GM21723 (cell line): ENCODE data around the gene AIFM1.
A peak's percentile ranks its signal among the peaks of the same experiment; 100 is the strongest.
"Not testable (repeated sequence)": the region's sequence is repeated elsewhere in the genome, so short reads cannot be mapped to it uniquely, and the experiment has no call there.

ENCODE experiments used
- ATAC-seq: cut with Tn5 transposase; IDR thresholded peaks from one replicate; pipeline ENCODE4 v1.9.1; 2021; ENCODE audit warnings: mild to moderate bottlenecking, moderate library complexity; ENCODE audit not compliant: unreplicated experiment

AIFM1 gene

GRCh38 chrX:130120746-130121504 lies 44.7 kb downstream of the AIFM1 start:
- peak; percentile 72 for ATAC-seq

DNA sequence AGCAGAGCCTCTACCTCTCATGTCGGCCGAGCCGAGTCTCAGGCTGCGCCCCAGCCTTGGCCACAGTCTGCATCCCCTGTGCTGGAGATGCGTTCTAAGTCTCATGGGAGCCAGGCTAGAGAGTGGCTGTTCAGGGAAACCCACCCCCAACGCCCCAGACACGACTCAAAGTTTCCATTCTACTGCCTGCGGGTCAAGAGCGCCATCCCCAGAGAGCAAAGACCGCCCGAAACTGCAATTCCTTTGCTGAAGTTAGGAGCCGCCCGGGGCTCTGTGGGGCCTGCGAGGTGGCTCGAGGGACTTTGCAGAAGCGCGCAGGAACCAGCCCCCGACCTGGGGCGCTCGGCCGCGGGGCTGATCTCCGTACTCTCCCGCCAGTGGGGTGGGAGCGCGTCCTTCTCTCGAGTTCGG lies 45.3 kb downstream of the AIFM1 start:
- ATAC-seq = peak; percentile 36

GRCh38 chrX:130119312-130119898 lies 46.2 kb downstream of the AIFM1 start:
- no peak for ATAC-seq

GRCh38 chrX:130118441-130119311 lies 47.0 kb downstream of the AIFM1 start:
- no peak for ATAC-seq

GRCh38 chrX:130117166-130117565 lies 48.5 kb downstream of the AIFM1 start:
- ATAC-seq = no peak

DNA sequence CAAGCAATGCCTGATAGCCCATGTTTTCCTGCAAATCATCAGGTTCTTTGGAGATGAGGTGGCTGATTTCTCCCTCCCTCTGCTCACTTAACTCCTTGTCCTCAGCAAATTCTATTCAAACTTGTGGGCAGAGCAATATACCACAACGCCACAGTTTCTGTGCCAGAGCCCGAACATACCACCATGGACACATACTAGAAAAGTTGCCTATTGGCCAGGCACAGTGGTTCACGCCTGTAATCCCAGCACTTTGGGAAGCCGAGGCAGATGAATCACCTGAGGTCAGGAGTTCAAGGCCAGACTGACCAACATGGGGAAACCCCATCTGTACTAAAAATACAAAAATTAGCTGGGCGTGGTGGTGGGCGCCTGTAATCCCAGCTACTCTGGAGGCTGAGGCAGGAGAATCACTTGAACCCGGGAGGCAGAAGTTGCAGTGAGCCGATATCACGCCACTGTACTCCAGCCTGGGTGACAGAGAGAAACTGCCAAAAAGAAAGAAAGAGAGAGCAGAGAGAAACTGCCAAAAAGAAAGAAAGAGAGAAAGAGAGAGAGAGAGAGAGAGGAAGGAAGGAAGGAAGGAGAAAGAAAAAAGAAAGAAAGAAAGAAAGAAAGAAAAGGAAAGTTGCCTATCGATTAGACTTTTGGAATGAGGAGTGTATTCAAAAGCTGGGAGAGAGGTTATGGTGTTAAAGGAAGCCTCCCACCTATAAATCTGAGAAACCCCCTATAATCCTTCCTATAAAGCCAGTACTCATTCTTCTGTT lies 50.3 kb downstream of the AIFM1 start:
- ATAC-seq = not testable (repeated sequence)

DNA sequence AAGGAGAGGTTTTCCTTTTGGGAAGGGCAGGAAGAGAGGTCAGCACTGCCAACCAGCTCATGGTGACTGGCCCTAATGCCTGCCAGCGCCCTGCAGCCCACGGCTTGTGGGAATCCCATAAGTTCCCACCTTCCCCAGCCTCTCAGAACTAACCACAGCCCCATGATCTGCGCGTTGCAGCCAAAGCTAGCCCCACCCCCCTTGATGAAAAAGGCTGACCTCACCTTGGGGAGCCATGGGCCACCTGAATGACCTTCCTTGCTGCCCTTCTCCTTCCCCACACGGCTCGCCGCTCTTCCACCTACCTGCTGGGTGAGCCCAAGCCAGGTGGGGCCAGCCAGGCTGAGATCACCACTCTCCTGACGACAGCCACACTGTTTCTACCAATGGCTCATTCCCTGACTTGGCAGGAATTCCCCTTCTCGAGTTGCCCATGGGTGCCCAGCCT lies 51.5 kb downstream of the AIFM1 start:
- no peak for ATAC-seq

DNA sequence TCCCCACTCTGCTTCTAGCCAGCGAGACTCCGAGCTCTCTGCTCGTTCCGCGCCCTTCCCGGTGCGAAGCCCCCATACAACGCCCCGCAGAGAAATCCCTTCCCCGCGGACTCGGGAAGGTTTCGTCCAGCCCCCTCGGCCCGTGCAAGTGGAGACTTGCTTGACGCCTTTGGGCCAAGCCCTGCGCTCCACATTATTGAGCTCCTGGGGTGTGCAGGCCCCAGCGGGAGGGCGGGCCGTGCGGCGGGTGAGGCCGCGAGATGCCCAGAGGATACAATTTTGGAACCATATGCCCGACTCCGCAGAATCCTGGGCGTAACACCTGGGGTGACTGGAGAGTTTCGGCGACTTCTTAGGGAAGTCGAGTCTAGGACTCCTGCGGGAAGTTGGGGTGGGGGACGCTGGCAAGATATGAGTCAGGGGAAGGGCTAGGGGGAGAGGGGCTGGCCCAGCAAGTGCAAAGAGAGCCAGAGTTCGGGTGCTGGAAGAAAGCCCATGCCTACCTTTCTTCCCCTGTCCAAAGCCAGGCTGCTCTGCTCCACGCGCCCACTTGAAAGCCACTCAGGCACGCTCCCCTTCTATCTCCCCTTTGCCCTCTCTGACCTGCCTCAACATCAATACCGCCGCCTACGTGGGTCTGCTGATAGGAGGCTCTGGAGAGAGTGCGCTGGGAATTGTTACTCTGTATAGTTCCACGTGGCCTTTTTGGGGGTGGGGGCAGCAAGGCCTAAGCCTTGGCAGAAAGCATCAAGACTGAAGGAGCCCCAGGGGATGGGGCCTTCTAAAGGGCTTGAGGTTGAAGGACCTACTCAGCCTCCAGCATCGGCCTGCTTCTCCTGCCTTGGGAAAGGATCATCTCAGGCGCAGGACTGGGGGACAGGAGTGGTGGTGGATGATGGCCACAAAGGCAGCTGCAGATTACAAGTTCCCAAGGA lies 54.2 kb downstream of the AIFM1 start:
- peak; percentile 7 for ATAC-seq

- peak; percentile 45 for ATAC-seq
Measured at GRCh38 chrX:130110379-130111219, 55.0 kb downstream of the AIFM1 start, which contains the start of gene ELF4. ELF4 (minus strand) TSS chrX:130110497; CDS start chrX:130081330, 29,167 bp downstream.

DNA sequence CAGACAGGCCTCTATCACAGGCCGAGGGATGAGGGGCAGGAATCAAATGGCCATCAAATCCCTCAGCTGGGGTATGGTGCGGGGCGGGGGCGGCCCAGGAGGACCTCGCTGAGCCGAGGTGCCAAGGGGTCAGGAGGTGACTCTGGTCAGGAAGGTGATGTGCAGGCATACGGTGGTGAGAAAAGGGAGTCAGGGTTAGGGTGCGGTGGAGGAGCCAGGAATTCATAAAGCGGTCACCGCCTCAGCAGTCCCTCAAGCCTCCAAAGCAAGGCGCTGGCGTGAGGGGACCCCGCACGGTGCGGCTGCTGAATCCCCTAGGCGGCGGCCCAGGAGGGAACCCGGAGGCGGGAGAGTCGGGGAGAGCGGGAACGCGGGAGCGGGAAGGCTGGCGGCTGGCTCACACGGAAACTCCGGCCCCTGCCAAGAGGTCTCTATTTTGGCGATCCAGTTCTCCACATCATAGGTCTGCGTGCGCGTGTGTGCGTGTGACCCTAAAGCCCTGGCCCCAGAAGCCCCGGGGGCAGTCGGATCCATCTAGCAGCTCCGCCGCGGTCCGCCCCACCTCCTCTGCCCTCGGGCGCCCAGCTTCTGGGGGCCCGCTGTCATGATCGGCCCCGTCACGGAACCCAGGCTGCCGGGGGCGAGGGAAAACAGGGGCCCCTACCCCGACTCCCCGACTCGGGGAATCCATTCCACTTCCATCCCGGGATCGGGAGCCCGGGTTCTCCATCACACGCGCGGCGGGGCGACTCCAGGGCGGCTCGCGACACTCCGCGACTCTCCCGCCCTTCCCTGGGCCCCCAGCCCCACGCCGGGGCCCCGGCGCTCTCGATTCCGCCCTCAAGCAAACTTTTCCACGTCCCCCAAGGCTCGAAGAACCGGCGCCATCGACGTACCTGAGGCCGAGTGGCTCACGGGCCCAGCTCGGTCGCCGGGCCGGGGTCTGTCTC lies 55.9 kb downstream of the AIFM1 start:
- ATAC-seq = peak; percentile 3

DNA sequence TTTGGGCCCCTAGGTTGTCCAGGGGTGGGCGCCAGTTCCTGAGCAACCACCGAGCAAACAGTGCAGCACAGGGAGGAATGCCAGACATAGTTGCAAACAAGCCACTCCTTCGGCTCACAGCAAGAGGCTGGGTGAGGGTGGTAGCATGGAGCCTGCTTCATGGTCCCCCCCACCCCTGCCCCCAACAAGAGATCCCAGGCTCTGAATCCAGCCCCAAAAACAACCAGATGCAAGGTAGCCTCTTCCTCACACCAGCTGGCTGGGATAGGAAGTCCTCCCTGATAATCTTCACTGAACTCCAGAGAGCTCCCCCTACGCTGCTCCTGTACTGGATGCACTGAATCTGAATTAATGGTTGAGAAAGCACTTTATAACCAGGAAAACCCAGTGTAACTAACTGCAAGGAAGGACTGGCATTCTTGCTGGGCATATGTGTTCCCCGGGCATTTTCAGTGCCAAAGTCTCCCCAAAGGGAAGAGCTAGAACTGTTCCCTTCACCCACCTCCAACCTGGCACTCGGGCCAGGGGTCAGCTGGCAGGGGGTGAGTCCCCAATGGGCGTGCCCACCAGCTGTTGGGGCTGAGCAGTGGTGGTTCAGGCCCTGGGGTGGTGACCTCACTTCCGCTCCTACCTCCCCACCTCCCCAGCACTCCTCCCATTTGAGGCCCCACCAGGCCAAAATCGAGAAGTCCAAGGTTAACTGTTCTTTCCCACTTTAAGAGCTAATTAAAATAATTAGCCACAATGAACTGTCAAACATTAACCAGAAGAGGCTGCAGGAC lies 56.8 kb downstream of the AIFM1 start:
- peak; percentile 66 for ATAC-seq

- no peak for ATAC-seq
Measured at GRCh38 chrX:130106071-130106470, 59.6 kb downstream of the AIFM1 start.

DNA sequence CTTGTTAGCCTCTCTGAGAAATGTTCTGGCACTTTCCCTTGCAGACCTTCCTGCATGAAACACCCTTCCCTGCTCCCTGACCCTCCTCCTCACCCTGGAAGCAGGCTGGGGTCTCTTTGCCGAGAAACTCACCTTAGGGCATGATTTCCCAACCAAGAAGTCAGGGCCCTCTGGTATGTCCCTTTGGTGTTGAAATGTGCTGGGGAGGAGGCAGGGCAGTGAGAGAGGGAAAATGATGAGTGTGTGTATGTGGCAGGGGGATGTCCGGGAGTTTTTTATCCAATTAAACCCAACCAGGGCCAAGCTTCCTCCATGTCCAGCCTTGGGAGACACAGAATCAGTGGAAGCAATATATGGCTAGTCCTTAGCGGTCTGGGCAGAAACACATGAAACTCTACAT lies 60.4 kb downstream of the AIFM1 start:
- no peak for ATAC-seq

DNA sequence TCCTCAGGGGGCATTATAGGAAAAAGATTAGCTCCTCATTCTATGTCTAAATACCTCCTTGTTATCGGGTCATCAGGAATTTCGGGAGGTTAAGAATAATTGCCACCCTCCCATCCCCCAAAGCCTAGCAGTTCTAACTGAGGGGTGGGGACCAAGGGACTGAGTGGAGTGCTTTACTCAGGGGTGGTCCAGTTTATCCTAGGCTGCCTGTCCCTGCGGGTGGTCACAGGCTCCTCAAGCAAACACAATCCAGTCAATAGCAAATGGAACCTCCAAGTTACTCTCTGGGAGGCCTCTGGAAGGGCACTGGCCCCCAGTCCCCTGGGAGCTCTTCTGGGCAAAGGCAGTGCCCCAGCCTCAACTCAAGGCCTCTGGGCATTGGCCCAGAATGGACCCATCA lies 62.0 kb downstream of the AIFM1 start:
- ATAC-seq = no peak

GRCh38 chrX:130100180-130100579 lies 65.5 kb downstream of the AIFM1 start:
- no peak for ATAC-seq

DNA sequence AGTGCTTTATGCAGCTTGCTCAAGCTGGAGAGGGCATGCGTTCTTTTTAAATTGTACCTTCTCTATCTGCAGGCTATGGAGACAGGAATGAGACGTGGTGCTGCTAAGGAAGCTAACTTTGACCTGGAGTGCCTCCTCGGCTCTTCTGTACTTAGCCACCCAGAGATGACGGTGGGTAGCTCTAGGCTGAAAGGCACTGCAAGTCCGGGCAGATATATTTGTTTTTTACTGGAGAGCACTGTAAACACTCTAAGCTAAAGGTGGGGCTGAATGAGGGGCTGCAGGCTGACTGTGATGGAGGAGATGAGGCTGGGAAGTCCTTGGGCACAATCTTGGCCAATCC lies 67.5 kb downstream of the AIFM1 start:
- ATAC-seq = no peak
